Frontal cortex (tissue), 4 donors: ENCODE data around the gene GC. TPM values are rescaled to one million over a fixed set of nuclear protein-coding genes. Genes with fewer than 3 reads are reported as not detected.

Experiments
- DNase-seq, 2 donors: peaks; one replicate each; pipeline ENCODE4 v3.0.0; 2012; ENCODE audit warnings: low spot score in 2 of 2
- FAIRE-seq: peaks from 2 replicates; lab custom pipeline; 2012; peaks lifted over from hg19 to GRCh38; lab: Jason Lieb, UNC
- small RNA-seq: library from RNA; depleted of rRNA; stranded (forward); fragments of <200 nt; gene quantifications from one replicate; pipeline ENCODE3, GENCODE V24; 2014
- total RNA-seq: library from RNA; depleted of rRNA; stranded (reverse); fragments of >200 nt; gene quantifications from one replicate; pipeline ENCODE4 v1.2.3, GENCODE V29; 2014
- donor health status: control.
- donor health status: control.
- donor health status: control.

The GC gene
- total RNA-seq, 1 donor from 2014 or later, result not detected

DNA sequence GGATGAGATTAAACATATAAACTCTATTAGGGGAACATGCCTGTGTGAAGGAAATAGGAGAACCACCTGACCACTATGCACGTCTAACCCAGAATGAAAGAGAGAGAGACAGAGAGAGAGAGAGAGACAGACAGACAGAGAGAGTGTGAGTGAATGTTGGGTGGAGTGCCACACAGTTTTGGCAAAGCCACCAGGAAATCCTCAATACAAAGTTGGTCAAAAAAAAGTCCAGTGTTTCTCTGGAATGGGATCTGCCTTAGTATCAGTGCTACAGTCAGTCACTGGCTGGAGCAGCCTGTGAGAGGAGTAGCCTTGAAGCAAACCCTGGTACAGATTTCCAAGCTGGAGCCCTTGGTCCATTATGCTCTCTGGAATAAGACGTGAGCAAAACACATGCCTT is 91.7 kb downstream of the GC start:
- FAIRE-seq, result no peak

More for the DNA sequence above, 91.7 kb downstream of the GC start:
- DNase-seq, result no peak

Small RNA genes within 50 kb of the gene (small RNA-seq; reads per million reads assigned to genes)
- not detected for gene RNA5SP163

Other genes with a start within 250 kb of the GC start
- gene NPFFR2, start 247.9 kb upstream of the GC start, total RNA-seq, result 0.41 TPM